ENCODE data around the gene ATF3. TPM values are rescaled to one million over a fixed set of nuclear protein-coding genes. Genes with fewer than 3 reads are reported as not detected.
A peak's percentile ranks its signal among the peaks of the same experiment; 100 is the strongest.

Gene ATF3
- polyA plus RNA-seq, 4 donors, result 7.8 to 46.3 (median 11.6) TPM

DNA sequence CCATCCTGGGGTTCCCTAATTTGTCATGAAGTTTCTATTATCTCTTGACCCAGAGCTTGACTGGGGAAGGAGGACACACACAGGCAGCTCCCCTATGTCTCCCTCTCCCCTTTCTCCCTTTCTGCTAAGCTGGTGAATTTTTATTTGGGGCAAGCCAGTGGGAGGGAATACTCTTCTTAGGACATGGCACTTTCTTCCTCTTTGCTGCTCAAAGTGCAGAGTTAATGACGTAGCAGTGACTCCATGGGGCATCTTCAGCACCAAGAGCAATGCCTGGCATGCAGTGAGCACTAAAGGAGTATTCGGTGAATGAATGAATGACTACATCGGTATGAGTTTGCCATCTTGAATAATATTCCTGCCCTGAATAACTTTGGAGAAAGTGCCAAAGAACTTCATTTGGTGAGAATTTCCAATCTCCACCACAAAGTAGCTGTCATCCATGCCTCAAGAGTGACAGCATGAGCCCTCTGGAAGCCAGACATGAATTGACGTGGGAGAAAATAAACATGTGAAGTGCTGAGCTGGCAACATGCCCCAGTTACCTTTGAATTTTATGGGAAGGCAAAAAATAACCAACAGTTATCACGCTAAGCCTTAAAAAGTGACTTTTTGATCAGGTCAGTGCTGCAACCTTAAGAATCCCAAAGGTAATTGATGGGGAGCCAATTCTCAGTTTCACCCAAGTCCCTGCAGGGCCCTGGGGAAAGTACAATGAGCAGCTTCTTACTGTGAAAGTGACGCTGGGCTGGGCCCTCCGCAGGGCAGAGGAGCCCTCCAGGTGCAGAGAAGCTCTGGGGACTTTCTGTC, 22.1 kb upstream of the ATF3 start:
- no peak for DNase-seq (ENCODE audit: low read depth in 4 of 4, low spot score in 2 of 4)

DNA sequence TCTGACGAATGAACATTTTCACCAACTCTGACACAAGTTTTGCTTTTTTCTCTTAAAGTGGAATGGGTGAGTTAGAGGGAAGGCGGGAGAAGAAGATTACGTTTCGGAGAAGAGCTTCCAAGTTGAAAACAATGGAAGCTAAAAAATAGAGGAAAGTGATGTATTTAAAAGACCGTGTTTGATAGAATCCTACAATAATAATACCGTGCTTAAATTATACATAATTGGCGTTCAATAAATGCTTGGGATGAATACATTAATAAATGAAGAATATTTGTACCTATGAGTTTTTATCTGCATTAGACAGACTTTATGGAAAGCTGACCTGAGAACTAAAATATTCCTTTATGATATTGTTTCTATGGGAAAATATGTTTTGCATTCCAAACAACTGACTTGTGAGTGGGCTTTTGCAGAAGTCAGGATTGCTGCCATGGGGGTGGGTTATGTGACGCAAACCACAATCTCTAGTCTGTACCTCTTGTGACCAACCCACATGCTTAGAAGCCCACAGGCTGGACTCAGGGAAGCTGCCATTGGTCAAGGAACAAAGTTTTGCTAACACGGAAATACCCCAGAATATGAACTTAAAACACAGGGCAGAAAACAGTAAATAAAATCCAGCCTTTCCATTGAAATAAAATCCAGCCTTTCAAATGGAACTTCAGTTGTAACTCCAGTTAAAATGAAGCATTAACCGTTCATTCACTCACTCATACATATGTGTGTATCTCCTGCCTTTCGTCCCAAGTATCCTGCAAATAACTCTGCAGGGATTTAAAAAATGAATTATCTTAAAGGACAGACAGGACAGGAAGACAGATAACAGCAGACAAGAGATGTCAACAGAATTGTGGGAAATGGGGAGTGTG, 21.3 kb upstream of the ATF3 start:
- DNase-seq (ENCODE audit: low read depth in 4 of 4, low spot score in 2 of 4), result no peak

DNA sequence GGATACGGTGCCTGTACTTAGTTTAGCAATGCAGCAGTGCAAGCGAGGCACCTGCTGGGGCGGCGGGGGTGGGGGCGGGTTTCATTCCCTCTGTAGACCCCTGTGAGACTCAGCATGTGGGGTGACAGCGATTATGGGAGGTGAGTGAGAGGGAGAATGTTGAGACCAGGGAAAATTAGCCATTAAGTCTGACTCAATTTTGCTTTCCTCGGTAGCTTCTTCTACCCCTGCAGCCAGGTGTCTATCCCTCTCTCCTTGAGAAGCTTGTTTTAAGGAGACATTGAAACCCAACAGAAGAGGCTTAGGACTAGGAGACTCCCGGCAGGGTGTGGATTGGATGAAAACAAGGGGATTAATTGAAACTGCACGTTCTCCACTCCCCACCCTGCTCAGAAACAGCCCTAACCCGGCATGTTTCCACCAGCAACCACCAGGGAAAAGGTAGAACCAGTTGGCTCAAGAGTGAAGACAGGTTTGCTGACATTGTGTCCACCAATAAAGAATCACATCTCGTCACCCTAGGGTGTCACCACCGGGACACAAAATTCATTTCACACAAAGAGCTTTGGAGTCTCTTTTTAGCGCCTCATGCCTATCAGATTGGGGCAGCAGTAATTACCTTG, 20.6 kb upstream of the ATF3 start:
- DNase-seq (ENCODE audit: low read depth in 4 of 4, low spot score in 2 of 4), result no peak

DNA sequence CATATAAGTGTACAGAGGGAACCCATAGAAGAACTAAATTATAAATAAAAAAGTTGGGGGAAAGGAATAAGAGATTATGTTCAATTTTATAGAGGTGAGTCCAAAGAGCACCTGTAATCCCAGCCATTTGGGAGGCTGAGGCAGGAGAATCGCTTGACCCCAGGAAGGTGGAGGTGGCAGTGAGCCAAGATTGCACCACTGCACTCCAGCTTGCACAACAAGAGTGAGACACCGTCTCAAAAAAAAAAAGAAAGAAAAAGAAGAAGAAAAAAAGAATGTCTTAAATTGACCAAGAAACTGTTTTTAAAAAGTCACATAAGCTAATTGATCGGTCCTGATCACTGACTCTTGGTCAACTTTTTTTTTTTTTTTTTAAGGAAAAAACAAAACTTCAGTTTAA, 19.1 kb upstream of the ATF3 start:
- no peak for DNase-seq (ENCODE audit: low read depth in 4 of 4, low spot score in 2 of 4)

DNA sequence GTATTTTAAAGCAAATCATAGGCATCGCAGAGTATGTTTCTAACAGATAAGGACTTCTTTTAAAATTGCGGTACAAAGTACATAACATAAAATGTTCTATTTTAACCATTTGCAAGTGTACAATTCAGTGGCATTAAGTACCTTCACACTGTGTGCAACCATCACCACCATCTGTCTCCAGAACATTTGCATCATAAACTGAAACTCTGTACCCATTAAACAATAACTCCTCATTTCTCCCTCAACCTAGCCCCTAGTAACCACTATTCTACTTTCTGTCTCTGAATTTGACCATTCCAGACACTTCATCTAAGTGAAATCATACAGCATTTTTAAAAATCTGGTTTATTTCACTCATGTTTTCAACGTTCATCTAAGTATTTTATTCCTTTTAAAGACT, 16.6 kb upstream of the ATF3 start:
- DNase-seq (ENCODE audit: low read depth in 4 of 4, low spot score in 2 of 4), result no peak

DNA sequence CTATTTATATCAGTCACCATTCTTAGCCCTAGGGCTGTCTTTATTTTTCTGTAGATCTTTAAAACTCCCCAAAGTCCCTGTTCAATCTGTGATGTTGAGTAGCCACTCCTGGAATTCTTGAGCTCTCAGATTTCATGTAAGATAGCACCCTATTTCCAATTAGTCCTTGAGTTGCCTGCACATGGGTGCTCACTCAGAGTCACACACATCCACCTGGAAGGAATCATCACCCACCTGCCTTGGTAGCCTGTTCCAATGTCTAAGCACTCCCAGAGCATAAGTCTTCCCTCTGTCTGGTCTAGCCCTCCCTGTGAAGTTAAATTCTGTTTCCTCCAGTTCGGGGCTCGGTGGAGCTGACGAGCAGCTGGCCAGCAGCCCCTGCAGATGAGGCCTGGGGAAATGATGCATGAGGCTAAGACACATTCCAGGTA, 14.7 kb upstream of the ATF3 start:
- DNase-seq (ENCODE audit: low read depth in 4 of 4, low spot score in 2 of 4), result no peak

DNA sequence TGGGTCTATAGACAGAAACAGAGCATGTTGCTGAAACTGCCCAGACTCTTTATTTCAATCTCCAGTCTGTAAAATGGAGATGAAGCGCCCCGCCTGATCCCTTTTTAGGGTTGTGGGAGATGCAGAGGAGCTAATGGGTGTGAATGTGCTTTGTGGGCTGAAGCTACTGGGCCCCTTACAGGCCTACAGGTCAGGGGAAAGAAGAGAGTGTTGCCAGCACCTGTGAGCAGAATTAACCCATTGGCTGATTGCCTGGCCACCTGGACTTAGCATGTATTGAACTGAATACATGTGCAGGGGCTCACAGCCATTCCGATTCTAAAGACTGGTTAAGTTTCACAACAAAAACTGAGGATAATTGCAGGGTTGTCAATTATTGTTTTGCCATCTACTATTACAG, 13.9 kb upstream of the ATF3 start:
- no peak for DNase-seq (ENCODE audit: low read depth in 4 of 4, low spot score in 2 of 4)

DNA sequence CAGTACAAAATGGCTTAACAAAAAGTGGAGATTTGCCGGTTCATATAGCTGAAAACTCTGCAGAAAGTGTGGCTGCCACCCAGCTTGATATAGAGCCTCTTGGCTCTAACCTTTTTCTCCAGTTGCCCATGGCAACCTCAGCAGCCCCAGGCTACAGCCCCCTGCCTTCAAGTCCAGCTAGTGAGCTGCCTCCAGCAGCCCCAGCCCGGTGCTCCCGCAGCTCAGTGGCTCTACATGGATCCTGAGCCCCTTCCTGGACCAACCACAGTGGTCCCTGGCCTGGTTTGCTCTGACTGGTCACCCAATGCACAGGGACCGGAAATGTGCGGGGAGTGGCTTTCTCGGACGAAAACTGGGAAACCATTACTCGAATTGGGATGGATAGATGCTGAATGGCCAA, 13.3 kb upstream of the ATF3 start:
- no peak for DNase-seq (ENCODE audit: low read depth in 4 of 4, low spot score in 2 of 4)

DNA sequence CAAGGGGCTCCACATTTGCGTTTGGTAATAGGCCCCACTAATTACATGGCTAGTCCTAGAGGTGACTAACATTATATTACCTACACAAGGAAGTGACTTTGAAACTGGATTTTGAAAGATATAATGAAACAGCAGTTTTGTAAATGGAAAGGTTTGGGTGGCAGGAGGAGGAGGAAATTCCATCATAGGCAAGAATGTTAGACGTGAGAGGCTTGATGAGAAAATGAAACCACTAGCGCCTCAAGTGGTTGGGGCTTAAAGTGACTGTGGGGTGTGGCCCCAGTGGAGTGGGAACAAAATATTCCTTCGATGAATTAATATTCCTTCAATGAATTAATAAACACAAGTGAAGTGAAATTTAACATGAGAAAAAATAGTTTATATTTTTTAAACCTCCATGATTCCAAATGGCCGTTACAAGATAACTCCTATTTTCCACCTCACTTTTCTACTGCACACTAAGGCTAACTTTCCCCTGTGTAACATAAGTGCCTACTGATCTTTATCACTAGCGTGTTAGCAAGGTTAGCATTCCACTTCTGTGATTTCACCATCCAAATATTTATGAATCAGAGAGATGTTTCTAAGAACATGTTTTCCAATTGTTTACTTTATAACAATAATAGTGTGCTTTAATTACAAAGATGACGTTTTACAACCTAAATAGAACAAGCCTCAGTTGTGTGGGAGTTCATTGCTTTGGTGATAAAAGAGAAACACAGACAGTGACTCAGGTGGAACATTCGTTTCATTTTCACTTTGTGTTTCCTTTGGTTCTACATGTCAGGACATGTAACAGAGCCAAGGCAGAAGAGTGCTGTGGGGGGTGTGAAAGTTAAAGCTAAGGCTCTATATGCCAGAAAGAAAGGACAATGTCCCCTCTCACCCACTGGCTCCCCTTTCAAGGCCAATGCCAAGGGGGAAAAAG, 12.5 kb upstream of the ATF3 start:
- peak in 2 of 4 donors; percentile 28 to 37 for DNase-seq (ENCODE audit: low read depth in 4 of 4, low spot score in 2 of 4)

DNA sequence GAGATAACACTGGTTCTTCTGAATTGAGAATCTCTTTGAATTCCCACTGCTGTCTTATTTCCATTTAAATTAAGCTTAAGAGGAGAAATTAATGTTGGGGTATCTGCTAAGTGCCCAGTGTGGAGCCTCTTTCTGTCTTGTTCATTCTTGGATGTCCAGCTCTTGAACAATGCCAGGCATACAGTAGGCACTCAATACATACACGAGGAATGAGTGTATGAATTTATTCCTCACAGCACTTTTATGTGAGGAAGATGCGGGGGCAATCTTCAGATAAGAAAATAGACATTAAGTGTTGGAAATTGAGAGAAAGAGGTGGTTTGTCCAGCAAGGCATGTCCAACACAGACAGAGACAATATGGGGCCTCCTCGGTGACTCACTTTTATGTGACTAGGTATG, 11.8 kb upstream of the ATF3 start:
- DNase-seq (ENCODE audit: low read depth in 4 of 4, low spot score in 2 of 4), result no peak

DNA sequence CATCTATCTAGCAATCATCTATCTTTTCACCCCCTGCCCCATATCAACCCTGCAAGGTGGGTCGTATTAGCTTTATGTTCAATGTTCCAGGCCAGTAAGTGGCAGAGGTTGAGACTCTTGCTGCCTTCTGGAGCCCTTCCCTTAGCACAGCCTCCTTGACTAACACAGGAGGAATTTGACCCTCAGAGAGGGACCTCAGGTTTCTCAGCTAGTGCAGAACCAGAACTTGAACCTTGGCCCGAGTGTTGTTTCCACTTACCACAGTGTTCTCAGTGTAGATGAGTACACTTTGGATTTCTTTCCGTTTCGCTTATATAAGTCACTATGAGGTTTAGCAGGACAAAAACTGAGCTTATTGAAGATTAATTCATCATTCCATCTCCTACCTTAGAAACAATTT, 11.1 kb upstream of the ATF3 start:
- DNase-seq (ENCODE audit: low read depth in 4 of 4, low spot score in 2 of 4), result no peak

DNA sequence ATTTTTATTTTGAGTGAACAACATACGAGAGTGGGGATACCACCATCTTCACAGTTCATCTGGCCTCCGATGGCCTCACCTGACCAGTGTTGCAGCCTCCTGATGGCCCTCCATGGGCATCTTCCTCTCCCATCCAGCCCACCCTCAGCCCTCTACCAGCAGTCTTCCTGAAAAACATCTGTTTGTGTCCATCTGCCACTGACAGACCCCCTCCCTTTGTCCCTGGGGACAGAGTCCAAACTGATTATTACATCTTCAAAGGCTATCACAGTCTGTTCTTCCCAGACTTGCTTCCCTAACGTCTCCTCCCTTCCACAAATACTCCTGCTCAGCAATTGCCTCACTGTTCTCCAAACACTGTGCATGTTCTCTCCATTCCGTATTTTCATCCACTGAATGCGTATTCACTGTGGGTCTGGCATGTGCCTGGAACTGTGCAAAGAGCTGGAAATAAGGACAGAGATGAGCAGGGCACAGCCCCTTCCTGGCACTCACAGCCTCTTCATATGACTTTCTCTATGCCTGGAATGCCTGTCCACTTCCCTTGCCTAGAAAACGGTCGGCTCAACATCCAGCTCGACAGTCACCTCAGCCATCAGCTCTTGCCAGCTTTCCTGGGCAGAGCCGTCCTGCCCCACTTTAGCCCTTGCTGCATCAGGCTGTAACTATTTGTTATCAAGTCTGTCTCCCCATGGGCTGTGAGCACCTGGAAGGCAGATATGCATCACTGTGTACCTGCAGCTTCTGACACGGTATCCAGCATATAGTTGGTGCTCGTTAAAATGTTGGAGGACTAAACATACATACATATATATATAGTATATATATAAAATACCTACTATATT, 8.3 kb upstream of the ATF3 start:
- no peak for DNase-seq (ENCODE audit: low read depth in 4 of 4, low spot score in 2 of 4)

DNA sequence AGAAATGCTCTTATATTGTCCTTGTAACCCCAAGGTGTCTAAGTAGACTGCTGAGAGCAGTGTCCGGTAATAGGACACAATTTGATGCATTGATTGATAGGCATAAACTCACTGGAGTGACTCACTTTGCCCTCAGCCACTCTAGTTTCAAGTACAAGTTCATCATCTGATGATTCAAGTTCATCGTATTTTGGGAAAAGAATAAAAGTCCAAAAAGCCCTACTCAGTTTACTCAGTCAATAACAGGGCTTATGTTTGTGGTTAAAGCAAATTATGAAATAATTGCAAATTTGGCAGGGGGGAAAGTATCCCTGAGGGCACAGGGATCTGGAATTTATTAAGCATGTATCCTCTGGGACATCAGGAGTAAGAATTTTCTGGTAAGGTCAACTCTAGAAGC, 7.6 kb upstream of the ATF3 start:
- DNase-seq (ENCODE audit: low read depth in 4 of 4, low spot score in 2 of 4), result no peak

DNA sequence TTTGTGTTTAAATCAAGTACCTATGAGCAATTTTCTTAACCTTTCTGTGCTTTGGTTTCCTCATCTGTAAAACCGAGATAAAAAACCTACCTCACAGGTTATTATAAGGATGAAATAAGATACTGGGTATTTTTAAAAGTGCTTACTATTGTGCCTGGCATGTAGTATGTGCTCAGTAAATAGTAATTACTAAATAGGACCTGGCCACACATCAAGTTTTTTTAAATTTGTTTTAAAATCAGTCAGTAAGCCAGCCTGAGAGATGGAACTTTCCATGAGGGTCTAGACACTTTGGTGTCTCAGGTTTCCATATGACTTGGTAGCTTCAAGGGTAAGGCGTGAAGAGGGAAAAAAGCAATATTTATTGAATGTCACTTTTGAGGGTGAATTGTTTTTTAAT, 7.0 kb upstream of the ATF3 start:
- DNase-seq (ENCODE audit: low read depth in 4 of 4, low spot score in 2 of 4), result no peak

DNA sequence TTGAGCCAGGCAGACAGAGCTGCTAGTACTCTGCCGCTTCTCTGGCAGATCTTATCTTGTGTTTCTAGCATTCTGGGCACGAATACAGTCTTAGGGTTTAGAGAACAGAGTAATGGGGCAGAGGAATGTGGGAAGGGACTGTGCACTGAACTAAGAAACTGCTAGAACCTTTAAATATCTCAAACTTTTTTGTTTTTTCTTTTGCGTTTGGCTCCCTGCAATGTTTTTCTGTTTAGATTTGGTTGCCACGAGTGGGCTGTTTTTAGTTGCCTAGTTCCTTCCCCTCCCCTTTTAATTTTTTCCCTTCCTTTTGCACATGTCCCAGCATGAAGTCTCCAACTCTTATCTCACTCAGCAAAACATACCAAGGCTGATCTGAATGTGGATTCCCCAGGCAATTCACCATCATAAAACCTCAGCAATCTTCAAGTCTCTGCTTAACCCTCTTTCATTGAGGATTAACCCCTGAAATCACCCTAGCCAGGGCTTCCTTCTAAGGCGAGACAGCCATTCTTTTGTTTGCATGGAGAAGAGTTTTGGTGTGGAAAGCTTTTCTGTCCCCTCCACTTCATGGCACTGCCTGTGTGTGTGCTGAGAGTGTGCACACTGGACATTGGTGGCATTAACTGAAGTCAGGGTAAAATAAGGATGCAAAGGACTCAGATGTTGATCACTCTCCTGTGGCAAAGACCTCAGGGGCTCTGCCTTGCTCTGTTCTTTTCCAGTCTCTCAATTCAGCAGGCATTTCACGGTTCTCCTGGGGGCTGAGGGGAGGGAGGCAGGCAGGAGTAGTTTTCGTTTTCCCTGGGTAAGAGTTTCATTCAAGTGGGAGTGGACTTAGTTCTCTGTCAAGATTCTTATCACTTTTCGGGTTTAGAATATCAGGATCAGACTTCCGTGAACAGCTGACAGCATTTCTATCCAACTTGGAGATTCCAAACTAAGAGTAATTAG, 2.8 kb upstream of the ATF3 start:
- DNase-seq (ENCODE audit: low read depth in 4 of 4, low spot score in 2 of 4), result no peak

DNA sequence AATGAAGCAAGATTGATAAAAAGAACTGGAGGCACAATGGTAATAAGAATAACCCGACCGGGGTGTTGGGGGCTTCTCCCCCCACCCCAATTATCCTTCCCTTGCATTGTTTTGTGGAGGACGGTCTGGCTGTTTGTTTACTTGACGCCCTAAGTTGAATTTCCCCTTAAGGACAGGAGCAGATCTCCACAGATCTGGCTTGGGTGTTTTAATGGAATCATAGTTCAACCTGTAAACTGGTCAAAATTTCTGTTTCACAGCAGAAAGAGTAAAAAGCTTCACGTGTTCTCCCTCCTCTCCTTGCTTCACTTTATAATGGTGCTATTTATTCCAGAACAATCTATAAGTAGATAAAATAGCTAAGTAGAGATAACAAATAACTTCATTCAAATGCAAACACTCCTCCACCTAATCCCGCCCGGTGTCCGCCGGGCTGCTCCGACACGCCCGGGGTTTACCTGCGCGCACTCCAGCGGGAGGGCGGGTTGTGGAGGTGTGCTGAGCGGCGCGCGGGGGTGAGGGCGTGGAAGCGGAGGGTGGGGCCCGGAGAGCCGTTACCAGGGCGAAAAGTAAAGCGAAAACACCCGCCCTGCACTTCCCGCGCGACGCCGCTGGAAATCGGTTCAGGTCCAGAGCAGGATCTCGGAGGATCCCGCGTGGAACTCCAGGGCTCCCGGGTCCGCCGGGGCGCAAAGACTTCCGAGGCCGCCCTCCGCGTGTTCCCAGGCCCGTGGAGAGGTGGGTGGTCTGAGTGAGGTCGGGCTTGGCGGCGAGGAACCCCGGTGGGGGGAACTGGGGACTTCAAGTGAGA, 2.0 kb upstream of the ATF3 start:
- no peak for DNase-seq (ENCODE audit: low read depth in 4 of 4, low spot score in 2 of 4)

DNA sequence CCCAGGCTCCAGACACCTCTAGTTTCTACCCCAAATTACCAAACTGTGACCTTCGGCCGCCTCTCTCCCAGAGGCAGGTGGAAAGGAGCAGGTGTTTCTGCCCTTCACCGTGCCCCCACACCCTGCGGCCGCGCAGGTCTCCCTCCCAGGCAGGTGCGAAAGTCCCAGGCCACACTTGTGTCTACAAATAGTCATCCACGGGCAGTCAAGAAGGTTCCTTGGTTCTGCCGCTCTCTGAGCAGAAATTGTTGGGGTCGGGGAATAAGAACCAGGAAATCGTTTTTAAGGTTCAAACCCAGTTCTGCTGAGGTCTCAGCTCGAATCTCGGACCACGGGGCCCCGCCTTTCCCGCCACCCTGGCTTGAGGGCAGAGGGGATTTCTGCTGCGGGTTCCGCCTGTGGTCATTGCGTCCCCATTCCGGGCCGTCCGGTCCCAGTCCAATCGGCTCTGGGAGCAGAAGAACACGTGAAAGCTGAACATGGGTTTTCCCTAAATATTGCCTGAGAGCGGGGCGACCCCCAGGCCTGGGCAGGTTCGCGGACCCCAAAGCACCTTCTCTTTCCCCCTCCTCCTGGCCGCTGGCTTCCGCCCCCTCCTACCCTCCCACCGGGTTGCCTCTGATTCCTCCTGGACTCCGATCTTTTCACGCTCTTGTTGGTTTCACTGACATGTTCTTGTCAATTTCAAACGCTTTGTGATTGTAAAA, 1.2 kb upstream of the ATF3 start:
- no peak for DNase-seq (ENCODE audit: low read depth in 4 of 4, low spot score in 2 of 4)

All from left renal cortex interstitium (tissue), 4 donors.